ENCODE data around the gene ATOH8.

DNA sequence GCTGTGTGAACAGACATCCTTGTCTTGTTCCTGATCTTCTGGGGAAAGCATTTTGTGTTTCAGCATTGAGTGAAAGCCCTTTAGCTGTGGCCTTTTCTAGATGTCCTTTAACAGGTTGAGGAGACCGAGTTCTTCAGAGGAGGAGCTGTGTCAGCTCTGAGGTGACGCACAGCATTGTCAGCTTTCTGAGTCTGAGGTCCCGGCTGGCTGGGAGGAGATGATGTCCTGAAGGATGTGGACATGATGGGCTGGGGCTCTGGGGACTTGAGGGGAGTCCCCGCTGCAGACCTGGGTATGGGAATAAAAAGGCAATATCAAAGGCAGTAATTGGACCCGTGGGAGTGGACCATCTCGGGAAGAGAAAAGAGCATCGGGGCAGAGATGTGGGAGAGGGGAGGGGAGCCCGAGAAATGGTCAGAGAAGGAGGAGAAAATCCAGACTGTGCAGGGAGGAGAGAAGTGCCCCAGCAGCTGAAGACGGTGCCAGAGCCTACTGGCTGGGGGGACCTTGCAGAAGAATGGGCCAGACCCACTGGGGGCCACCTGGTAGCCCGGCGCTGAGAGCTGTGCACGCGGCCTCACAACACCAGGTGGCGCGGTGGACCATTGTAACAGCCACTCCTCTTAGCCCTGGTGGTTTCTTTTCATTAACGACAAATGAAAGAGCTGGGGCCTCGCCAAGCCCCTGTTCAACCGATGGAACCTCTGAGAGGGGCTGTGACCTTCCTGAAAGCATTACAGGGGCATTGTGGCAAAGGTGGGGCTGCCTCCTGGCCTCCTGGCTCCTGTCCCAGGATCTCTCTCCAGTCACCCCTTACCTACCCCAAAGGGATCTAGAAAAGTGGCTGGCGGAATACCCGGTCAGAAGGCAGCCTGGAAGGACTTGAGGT lies 73.4 kb downstream of the ATOH8 start:
- TF ChIP-seq GATA3 (IDR thresholded peaks at IDR 0.05; ENCODE audit: low read depth, low read length) (no peak), GATA2 (IDR thresholded peaks at IDR 0.05; ENCODE audit: low read depth, low read length) (no peak)

Data from SH-SY5Y (cell line).